H4 (cell line): ENCODE results near the gene MRPL24. TPM values are rescaled to one million over a fixed set of nuclear protein-coding genes. Genes with fewer than 3 reads are reported as not detected.

Source experiments
- DNase-seq: peaks from one replicate; pipeline ENCODE4 v3.0.0-alpha.2; 2015; ENCODE audit warnings: low spot score
- total RNA-seq: library from RNA; depleted of rRNA; stranded (reverse); fragments of >200 nt; shearing (Covaris generic); gene quantifications from 2 replicates; pipeline ENCODE4 v1.2.3, GENCODE V29; 2014

MRPL24 gene
- total RNA-seq, 1 experiment from 2014 or later = 82.2 TPM

GRCh38 chr1:156743367-156744302, 2.7 kb upstream of the MRPL24 start:
- peak; percentile 2 for DNase-seq

- no peak for DNase-seq
Measured at GRCh38 chr1:156742801-156743200, 1.9 kb upstream of the MRPL24 start.

GRCh38 chr1:156742017-156742416, 1.1 kb upstream of the MRPL24 start:
- peak; percentile 2 for DNase-seq

- no peak for DNase-seq
Measured at GRCh38 chr1:156741481-156741983, 644 bp upstream of the MRPL24 start.

- peak; percentile 6 for DNase-seq
Measured at GRCh38 chr1:156740237-156740740, 599 bp downstream of the MRPL24 start.

GRCh38 chr1:156738916-156739315, 2.0 kb downstream of the MRPL24 start:
- no peak for DNase-seq

GRCh38 chr1:156738407-156738806, 2.5 kb downstream of the MRPL24 start:
- DNase-seq = peak; percentile 1

- DNase-seq = no peak
Measured at GRCh38 chr1:156733989-156734584, 6.8 kb downstream of the MRPL24 start.

- peak; percentile 98 for DNase-seq
Measured at GRCh38 chr1:156728599-156729462, 12.1 kb downstream of the MRPL24 start, which contains the start of gene ISG20L2. TSS of gene ISG20L2 (minus strand) at chr1:156728766. CDS start at chr1:156727652, 1,114 bp downstream.

GRCh38 chr1:156727926-156728598, 12.8 kb downstream of the MRPL24 start, which contains the start of gene METTL25B:
TSS of gene METTL25B (plus strand) at chr1:156728469. CDS start at chr1:156729105, 636 bp downstream.
- DNase-seq = peak; percentile 73

GRCh38 chr1:156727492-156727891, 13.4 kb downstream of the MRPL24 start:
- DNase-seq = no peak

GRCh38 chr1:156726549-156727226, 14.2 kb downstream of the MRPL24 start:
- DNase-seq = peak; percentile 63

- DNase-seq = peak; percentile 81
Measured at GRCh38 chr1:156725683-156726280, 15.1 kb downstream of the MRPL24 start.

- no peak for DNase-seq
Measured at GRCh38 chr1:156721535-156721934, 19.4 kb downstream of the MRPL24 start.

- DNase-seq = no peak
Measured at GRCh38 chr1:156721131-156721530, 19.8 kb downstream of the MRPL24 start.

- DNase-seq = no peak
Measured at GRCh38 chr1:156717351-156717750, 23.5 kb downstream of the MRPL24 start.

GRCh38 chr1:156714830-156715229, 26.1 kb downstream of the MRPL24 start:
- DNase-seq = no peak

GRCh38 chr1:156712626-156713025, 28.3 kb downstream of the MRPL24 start:
- DNase-seq = no peak

- no peak for DNase-seq
Measured at GRCh38 chr1:156711011-156711817, 29.7 kb downstream of the MRPL24 start.
